Measurements from ENCODE around the gene F2RL2.

Gene F2RL2, protein sequence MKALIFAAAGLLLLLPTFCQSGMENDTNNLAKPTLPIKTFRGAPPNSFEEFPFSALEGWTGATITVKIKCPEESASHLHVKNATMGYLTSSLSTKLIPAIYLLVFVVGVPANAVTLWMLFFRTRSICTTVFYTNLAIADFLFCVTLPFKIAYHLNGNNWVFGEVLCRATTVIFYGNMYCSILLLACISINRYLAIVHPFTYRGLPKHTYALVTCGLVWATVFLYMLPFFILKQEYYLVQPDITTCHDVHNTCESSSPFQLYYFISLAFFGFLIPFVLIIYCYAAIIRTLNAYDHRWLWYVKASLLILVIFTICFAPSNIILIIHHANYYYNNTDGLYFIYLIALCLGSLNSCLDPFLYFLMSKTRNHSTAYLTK

DNA sequence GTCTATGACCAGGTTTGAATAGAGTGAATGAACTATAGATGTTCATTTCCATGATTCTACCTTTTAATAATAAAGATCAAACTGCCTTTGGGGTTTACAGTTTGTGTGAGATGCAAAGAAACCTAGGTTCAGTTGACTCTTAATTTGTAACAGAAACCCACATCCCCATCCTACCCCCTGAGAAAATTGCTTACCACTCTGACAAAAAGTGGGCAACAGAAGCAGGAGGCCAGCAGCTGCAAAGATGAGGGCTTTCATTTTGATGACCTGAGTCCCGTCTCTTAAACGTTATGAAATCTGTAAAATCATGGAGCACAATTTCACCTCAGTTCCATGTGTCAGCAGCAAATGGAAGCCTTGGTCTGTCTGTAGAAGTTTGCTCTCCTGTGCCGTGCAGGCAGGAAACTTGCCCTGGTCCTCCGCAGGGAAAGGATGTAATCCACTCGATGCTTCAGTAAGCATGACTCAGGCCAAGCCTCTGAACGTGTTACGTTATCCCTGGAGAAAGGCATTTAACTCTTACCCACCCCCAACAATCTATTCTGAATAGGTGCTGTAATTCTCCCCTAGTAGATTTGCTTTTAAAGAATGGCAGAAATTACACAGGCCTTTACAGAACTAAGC is at the start of gene F2RL2:
Gene F2RL2, minus strand, starts transcription at position 431 of the 624 bp plus-strand sequence. Its CDS starts 173 bp downstream, at position 258.
- DNase-seq, result no peak

DNA sequence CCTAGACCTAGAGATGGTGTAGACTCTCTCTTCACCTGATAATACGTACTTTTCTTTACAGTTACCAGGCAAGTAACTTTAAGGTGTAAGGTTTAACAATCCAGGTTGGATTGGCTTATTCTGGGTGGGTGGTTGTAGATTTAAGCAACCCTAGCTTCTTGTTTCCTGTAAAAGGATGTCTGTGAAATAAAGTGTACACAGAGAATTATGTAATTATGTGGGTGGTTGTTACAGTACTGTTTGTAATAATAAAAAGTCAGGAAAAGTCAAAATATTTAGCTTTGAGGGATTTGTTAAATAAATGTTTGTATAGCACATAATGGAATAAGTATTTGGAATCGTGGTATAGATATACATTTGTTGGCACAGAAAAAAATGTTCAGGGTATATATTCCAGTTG is 49.0 kb upstream of the F2RL2 start:
- no peak for DNase-seq

DNA sequence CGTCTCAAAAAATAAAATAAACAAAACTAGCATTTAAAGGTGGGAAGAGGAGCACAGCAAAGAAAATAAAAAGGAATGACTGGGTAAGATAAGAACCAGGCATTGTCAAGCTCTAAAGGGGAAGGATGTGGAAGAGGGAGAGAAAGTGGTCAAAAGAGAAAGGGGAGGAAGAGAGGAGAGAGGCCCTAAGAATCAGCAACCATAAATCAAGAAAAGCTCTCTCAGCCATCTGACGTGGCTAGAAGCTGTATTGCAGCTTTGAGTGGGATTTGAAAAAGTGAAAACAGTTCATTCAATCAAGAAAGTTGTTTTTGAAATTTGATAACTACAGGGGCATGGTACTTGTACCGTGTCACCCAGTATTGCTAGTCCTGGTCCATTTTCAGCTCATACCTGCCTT is 47.3 kb upstream of the F2RL2 start:
- no peak for DNase-seq

DNA sequence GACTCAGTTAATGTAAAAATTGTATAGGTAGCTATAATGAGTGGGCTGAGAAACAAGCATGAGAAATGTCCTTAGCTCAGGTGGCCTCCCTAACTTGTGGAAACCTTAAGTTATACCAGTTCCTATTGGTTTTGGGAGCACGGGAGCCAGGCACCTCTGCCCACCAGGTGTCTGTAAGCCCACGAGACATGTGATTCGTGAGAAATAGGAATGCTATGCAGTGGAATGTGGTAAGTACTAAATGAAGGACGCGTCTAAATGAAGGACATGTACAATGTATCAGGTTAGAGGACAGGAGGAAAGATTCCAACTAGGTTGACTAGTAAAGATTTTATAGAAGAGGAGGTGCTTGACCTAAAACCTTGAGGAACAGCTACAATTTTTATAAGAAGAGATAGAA is 46.0 kb upstream of the F2RL2 start:
- no peak for DNase-seq

- DNase-seq, result no peak
These were observed 44.3 kb upstream of the F2RL2 start for GRCh38 chr5:76667495-76667894.

GRCh38 chr5:76664079-76664478 is 40.9 kb upstream of the F2RL2 start:
- no peak for DNase-seq

DNA sequence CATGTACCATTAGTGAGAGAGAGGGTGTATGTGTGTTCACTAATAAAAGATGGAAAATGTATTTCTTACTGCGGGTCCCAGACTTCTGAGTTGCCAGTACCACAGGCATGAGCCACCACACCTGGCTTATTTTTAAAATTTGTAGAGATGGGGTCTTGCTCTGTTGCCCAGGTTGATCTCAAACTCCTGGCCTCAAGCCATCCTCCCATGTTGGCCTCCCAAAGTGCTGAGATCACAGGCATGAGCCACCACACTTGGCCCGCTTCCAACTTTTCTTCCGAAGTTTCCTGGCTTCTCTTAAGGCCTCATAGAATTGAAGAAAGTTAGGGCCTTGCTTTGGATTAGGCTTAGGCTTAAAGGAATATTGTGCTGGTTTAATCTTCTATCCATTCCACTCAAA is 40.4 kb upstream of the F2RL2 start:
- no peak for DNase-seq

- DNase-seq, result no peak
These were observed 39.3 kb upstream of the F2RL2 start for GRCh38 chr5:76662521-76662920.

DNA sequence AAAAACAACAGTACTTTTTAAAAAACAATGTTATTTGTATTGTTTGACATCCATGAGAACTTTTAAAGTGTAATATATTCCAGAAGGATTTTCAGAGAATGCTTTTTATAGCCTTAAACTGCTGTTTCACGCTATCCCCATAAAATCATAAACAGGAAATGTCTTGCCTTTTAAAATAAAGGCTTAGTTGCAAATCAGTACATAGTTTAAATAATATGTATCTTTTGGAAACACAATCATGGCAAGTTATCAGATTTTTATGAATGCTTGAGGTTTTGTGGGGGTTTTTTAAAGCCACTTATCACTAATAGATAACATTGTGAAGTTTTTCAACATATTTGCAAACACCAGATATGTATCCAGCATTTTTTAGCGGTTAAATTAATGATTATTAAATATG is 37.2 kb upstream of the F2RL2 start:
- no peak for DNase-seq

GRCh38 chr5:76657683-76658311 is 34.6 kb upstream of the F2RL2 start:
- DNase-seq, result no peak

DNA sequence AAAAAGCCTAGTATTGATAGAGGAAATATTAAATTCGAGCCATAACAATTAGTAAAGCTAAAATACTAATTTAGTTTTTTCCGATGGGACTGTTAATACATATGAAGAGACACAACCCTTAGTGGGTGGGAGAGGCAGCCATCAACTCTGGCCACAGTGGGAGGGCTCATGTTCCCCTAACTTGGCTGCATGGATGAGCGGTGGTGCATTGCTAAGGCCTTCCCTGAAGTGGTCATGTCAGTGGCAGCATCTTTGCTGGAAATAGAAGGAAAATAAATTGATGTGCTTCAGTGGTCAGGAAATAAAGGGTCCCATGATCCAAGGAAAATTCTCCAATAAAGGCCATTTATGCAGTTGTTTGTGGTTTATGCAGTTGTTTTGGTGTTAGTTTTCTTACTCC is 33.9 kb upstream of the F2RL2 start:
- DNase-seq, result no peak

DNA sequence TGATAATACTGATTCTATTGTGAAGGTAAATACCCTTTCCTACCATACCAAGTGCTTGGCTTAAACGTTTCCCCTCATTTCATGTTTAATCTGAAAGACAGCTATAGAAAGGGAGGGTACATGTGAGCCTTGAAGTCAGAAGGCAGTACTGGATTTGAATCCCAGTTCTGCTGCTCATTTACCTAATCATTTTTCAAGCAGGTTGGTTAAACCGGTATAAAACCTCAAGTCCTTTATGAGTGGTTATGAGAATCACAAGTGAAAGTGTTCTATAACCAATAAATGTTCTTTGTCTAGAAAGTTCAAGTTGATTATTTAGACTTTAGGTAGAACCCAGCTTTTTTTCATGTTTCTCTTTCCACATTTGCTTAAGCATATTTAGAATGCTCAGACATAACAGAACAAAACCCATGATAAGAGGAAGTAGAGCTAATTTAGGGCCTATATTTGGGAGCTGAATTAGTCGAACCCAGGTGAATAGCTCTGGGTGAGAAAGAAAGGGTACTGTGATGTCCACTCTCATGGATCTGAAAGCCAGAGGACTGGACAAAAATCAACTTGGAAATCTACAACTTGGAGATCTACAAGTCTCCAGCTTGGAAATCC is 29.7 kb upstream of the F2RL2 start:
- DNase-seq, result no peak

- no peak for DNase-seq
These were observed 25.9 kb upstream of the F2RL2 start for GRCh38 chr5:76649140-76649539.

GRCh38 chr5:76643371-76643770 is 20.2 kb upstream of the F2RL2 start:
- no peak for DNase-seq

GRCh38 chr5:76642390-76643040 is 19.3 kb upstream of the F2RL2 start:
- no peak for DNase-seq

- DNase-seq, result no peak
These were observed 18.4 kb upstream of the F2RL2 start for GRCh38 chr5:76641514-76642120.

GRCh38 chr5:76638479-76638878 is 15.3 kb upstream of the F2RL2 start:
- no peak for DNase-seq

- no peak for DNase-seq
These were observed 14.3 kb upstream of the F2RL2 start for GRCh38 chr5:76637490-76637889.

DNA sequence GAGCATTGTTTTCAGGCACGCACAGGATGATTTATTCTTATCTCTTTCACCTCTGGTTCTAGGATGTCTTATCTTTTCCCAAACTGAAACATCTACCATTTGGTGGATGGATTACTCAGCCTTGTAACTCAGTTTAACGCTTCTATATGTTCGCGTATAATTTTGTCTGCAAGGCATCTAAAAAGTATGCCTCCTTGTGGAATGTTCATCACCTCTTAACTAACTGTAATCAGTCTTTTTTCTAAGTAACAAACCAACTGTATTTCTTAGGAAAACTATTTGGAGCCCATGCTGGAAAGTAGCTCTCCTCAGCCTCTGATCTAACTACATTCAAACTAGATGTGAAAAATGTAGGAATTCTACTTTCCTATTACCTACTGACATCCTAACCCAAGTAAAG is 11.5 kb upstream of the F2RL2 start:
- no peak for DNase-seq

GRCh38 chr5:76626738-76627137 is 3.5 kb upstream of the F2RL2 start:
- DNase-seq, result no peak

- no peak for DNase-seq
These were observed 2.0 kb upstream of the F2RL2 start for GRCh38 chr5:76625087-76625815.

DNA sequence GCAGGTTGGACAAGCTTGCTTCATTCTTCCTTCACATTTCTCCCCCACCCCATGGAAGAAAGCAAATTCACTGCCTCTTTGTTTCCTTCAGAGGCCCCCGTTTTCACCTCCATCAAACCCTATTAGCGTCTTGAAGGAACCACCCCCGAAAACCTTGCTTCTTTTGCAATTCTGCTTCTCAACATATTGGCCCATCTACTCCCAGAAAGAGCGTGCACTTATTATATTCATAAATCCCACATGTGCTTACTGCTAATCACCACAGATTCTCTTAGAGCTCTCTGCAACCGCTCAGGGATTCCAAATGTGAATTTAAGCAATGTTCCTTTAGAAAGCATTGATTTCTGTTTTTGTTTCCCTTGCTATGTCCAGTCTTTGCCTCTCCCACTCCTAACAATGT is 1.1 kb downstream of the F2RL2 start:
- DNase-seq, result no peak

Measured in NCI-H446 treated with DMSO at 0.1 percent for 48 hours (cell line).